H9 (cell line): ENCODE data around the gene SLC1A7. TPM values are rescaled to one million over a fixed set of nuclear protein-coding genes. Genes with fewer than 3 reads are reported as not detected.
"Not testable (repeated sequence)": the region's sequence is repeated elsewhere in the genome, so short reads cannot be mapped to it uniquely, and the experiment has no call there.

ENCODE experiments used
- DNase-seq: peaks from one replicate; pipeline ENCODE4 v3.0.0-alpha.2; 2017
- H2AFZ ChIP-seq: one replicate; pipeline ENCODE4 v1.6.1; 2013; ENCODE audit warnings: mild to moderate bottlenecking, low read length, control low read depth, moderate library complexity
- H2AK5ac ChIP-seq: 2 replicates; pipeline ENCODE4 v1.6.1; 2013; ENCODE audit warnings: low read length, control low read depth, mixed read lengths; ENCODE audit not compliant: insufficient read length
- H2BK120ac ChIP-seq: one replicate; pipeline ENCODE4 v1.6.1; 2013; ENCODE audit warnings: low read depth, mild to moderate bottlenecking, low read length, control low read depth, inconsistent platforms; ENCODE audit not compliant: poor library complexity, severe bottlenecking
- H2BK12ac ChIP-seq: 2 replicates; pipeline ENCODE4 v1.6.1; 2013; ENCODE audit warnings: low read length, control low read depth, mixed read lengths, low read depth; ENCODE audit not compliant: insufficient read length
- H2BK15ac ChIP-seq: 2 replicates; pipeline ENCODE4 v1.6.1; 2013; ENCODE audit warnings: low read depth, low read length, control low read depth
- H2BK20ac ChIP-seq: one replicate; pipeline ENCODE4 v1.6.1; 2013; ENCODE audit warnings: low read depth, mild to moderate bottlenecking, low read length, control low read depth, inconsistent platforms; ENCODE audit not compliant: poor library complexity, severe bottlenecking
- H2BK5ac ChIP-seq: 2 replicates; pipeline ENCODE4 v1.6.1; 2013; ENCODE audit warnings: low read length, control low read depth, mixed read lengths; ENCODE audit not compliant: insufficient read length
- H3K14ac ChIP-seq: 2 replicates; pipeline ENCODE4 v1.6.1; 2013; ENCODE audit warnings: low read length, control low read depth; ENCODE audit not compliant: insufficient read depth
- H3K18ac ChIP-seq: 2 replicates; pipeline ENCODE4 v1.6.1; 2013; ENCODE audit warnings: low read depth, mild to moderate bottlenecking, mixed read lengths, low read length, control low read depth; ENCODE audit not compliant: insufficient read length
- H3K23ac ChIP-seq: 2 replicates; pipeline ENCODE4 v1.6.1; 2013; ENCODE audit warnings: low read length, control low read depth, mixed read lengths, low read depth; ENCODE audit not compliant: insufficient read length
- H3K23me2 ChIP-seq: 2 replicates; pipeline ENCODE4 v1.6.1; 2013; ENCODE audit warnings: low read depth, mild to moderate bottlenecking, mixed read lengths, low read length, control low read depth; ENCODE audit not compliant: insufficient read length, poor library complexity, severe bottlenecking
- H3K27ac ChIP-seq: 2 replicates; pipeline ENCODE4 v1.5.1; 2013; ENCODE audit warnings: low read length, control low read depth, mixed read lengths, low read depth; ENCODE audit not compliant: insufficient read length
- H3K27me3 ChIP-seq: 2 replicates; pipeline ENCODE4 v1.6.1; 2013; ENCODE audit warnings: low read length, control low read depth, inconsistent platforms; ENCODE audit not compliant: insufficient read depth
- H3K4ac ChIP-seq: 2 replicates; pipeline ENCODE4 v1.6.1; 2013; ENCODE audit warnings: low read depth, mild to moderate bottlenecking, control low read depth, inconsistent platforms, low read length, moderate library complexity
- H3K4me1 ChIP-seq: 2 replicates; pipeline ENCODE4 v1.6.1; 2013; ENCODE audit warnings: low read length, control low read depth, inconsistent platforms; ENCODE audit not compliant: insufficient read depth
- H3K4me2 ChIP-seq: 2 replicates; pipeline ENCODE4 v1.6.1; 2013; ENCODE audit warnings: low read length, control low read depth, mixed read lengths; ENCODE audit not compliant: insufficient read length, insufficient read depth
- H3K56ac ChIP-seq: 2 replicates; pipeline ENCODE4 v1.6.1; 2013; ENCODE audit warnings: low read depth, mild to moderate bottlenecking, mixed read lengths, low read length, control low read depth; ENCODE audit not compliant: insufficient read length
- H3K79me1 ChIP-seq: 2 replicates; pipeline ENCODE4 v1.6.1; 2013; ENCODE audit warnings: low read depth, mild to moderate bottlenecking, moderate library complexity, low read length, control low read depth, inconsistent platforms; ENCODE audit not compliant: insufficient read depth, poor library complexity, severe bottlenecking
- H3K79me2 ChIP-seq: 2 replicates; pipeline ENCODE4 v1.6.1; 2013; ENCODE audit warnings: low read length, control low read depth, inconsistent platforms; ENCODE audit not compliant: insufficient read depth
- H3K9ac ChIP-seq: 2 replicates; pipeline ENCODE4 v1.6.1; 2013; ENCODE audit warnings: low read length, control low read depth, mixed read lengths; ENCODE audit not compliant: insufficient read length; ENCODE audit errors: extremely low read depth
- H3K9me3 ChIP-seq: one replicate; pipeline ENCODE4 v1.6.1; 2013; ENCODE audit warnings: low read depth, low read length, inconsistent platforms; ENCODE audit not compliant: control insufficient read depth
- H3T11ph ChIP-seq: one replicate; pipeline ENCODE4 v1.6.1; 2013; ENCODE audit warnings: mild to moderate bottlenecking, low read length, control low read depth, inconsistent platforms
- H4K20me1 ChIP-seq: one replicate; pipeline ENCODE4 v1.6.1; 2013; ENCODE audit not compliant: control insufficient read depth, insufficient read length, insufficient read depth
- H4K5ac ChIP-seq: 2 replicates; pipeline ENCODE4 v1.6.1; 2013; ENCODE audit warnings: low read depth, mild to moderate bottlenecking, mixed read lengths, low read length, control low read depth; ENCODE audit not compliant: insufficient read length
- H4K8ac ChIP-seq: replicated peaks from 2 replicates; pipeline ENCODE4 v1.6.1; 2013; ENCODE audit warnings: low read length, control low read depth, mixed read lengths, low read depth; ENCODE audit not compliant: insufficient read length
- H4K91ac ChIP-seq: 2 replicates; pipeline ENCODE4 v1.6.1; 2013; ENCODE audit warnings: low read depth, mild to moderate bottlenecking, moderate library complexity, mixed read lengths, low read length, control low read depth; ENCODE audit not compliant: insufficient read length
- H3K27ac Mint-ChIP-seq, 3 experiments: 2 replicates in 2 of 3; 3 replicates in 1 of 3; pipeline ENCODE4 v1.8.0; 2020 to 2021; ENCODE audit warnings: mixed read lengths in 3 of 3, mild to moderate bottlenecking in 1 of 3, moderate library complexity in 1 of 3
- H3K27me3 Mint-ChIP-seq: 2 replicates; pipeline ENCODE4 v1.8.0; 2021; ENCODE audit warnings: low read depth, mild to moderate bottlenecking, moderate library complexity, mixed read lengths
- H3K36me3 Mint-ChIP-seq, 3 experiments: 2 replicates in 2 of 3; 3 replicates in 1 of 3; pipeline ENCODE4 v1.8.0; 2020 to 2021; ENCODE audit warnings: low read depth in 3 of 3, mixed read lengths in 3 of 3; ENCODE audit not compliant: insufficient read depth in 1 of 3
- H3K4me1 Mint-ChIP-seq, 2 experiments: 2 replicates each; pipeline ENCODE4 v1.8.0; 2020; ENCODE audit warnings: mixed read lengths in 2 of 2
- H3K4me3 Mint-ChIP-seq, 2 experiments: 2 replicates in 1 of 2; 3 replicates in 1 of 2; pipeline ENCODE4 v1.8.0; 2020 to 2021; ENCODE audit warnings: mild to moderate bottlenecking in 2 of 2, mixed read lengths in 2 of 2, moderate library complexity in 1 of 2
- H3K9me3 Mint-ChIP-seq, 2 experiments: 2 replicates in 1 of 2; 3 replicates in 1 of 2; pipeline ENCODE4 v1.8.0; 2020; ENCODE audit warnings: mild to moderate bottlenecking in 2 of 2, mixed read lengths in 2 of 2, moderate library complexity in 1 of 2
- WGBS: extraction: QIAGEN DNeasy Blood & Tissue Kit; methylation state at CpG from one replicate; pipeline ENCODE4 v1.1.7; 2013; ENCODE audit warnings: missing lambda C conversion rate, low lambda C conversion rate, mixed read lengths; ENCODE audit not compliant: insufficient read length; ENCODE audit errors: extremely low coverage; 5-methylcytosine and 5-hydroxymethylcytosine counted together
- total RNA-seq: library from RNA; stranded (reverse); gene quantifications from 2 replicates; pipeline ENCODE4 v1.2.1, GENCODE V29; 2021
- TF ChIP-seq, protein P1 (sequence below): fragments of 200-600 bp; sonication (generic); conservative IDR thresholded peaks from 3 replicates; pipeline ENCODE4 v1.8.0; 2021; ENCODE audit warnings: antibody characterized with exemption, mild to moderate bottlenecking

The SLC1A7 gene
- total RNA-seq, 1 experiment from 2014 or later, result not detected

GRCh38 chr1:53185955-53186297, 43.5 kb upstream of the SLC1A7 start:
- H3K9ac ChIP-seq, H3K4me1 ChIP-seq, H2AK5ac ChIP-seq, H2BK20ac ChIP-seq, H3K9me3 ChIP-seq, H3K23ac ChIP-seq, DNase-seq, H2AFZ ChIP-seq, H3K23me2 ChIP-seq, H3K79me2 ChIP-seq, H3K4me3 Mint-ChIP-seq, H3K27me3 Mint-ChIP-seq, H3K36me3 Mint-ChIP-seq, H3K27ac ChIP-seq, H4K91ac ChIP-seq, H4K20me1 ChIP-seq, H2BK15ac ChIP-seq, H2BK12ac ChIP-seq, H2BK5ac ChIP-seq, H3K79me1 ChIP-seq, H2BK120ac ChIP-seq, H3K56ac ChIP-seq, H3K4me2 ChIP-seq, H3K27me3 ChIP-seq, H3K4ac ChIP-seq, H3K9me3 Mint-ChIP-seq, H3K14ac ChIP-seq, H4K8ac ChIP-seq, H3K18ac ChIP-seq, H3T11ph ChIP-seq, H3K27ac Mint-ChIP-seq, H4K5ac ChIP-seq: not testable (repeated sequence)
- TF ChIP-seq, protein P1, sequence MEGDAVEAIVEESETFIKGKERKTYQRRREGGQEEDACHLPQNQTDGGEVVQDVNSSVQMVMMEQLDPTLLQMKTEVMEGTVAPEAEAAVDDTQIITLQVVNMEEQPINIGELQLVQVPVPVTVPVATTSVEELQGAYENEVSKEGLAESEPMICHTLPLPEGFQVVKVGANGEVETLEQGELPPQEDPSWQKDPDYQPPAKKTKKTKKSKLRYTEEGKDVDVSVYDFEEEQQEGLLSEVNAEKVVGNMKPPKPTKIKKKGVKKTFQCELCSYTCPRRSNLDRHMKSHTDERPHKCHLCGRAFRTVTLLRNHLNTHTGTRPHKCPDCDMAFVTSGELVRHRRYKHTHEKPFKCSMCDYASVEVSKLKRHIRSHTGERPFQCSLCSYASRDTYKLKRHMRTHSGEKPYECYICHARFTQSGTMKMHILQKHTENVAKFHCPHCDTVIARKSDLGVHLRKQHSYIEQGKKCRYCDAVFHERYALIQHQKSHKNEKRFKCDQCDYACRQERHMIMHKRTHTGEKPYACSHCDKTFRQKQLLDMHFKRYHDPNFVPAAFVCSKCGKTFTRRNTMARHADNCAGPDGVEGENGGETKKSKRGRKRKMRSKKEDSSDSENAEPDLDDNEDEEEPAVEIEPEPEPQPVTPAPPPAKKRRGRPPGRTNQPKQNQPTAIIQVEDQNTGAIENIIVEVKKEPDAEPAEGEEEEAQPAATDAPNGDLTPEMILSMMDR, result peak; percentile 2; the same call in 2 of the 3 replicates
- H3K4me1 Mint-ChIP-seq, result peaks cover 9 to 14% of the 10 kb centered on the region in 2 experiments
- WGBS, result no CpG with 5 or more reads among the region's 2 CpGs
